Spleen (tissue), 7 donors: ENCODE results near the gene PLEKHD1.

ENCODE experiments used
- POLR2A ChIP-seq, 3 donors: fragments of 450-650 bp; IDR thresholded peaks; one replicate each; pipeline ENCODE4 v1.5.1; 2017; ENCODE audit warnings: antibody characterized with exemption in 3 of 3, mild to moderate bottlenecking in 1 of 3
- POLR2AphosphoS5 ChIP-seq, 3 donors: sonication (generic); formaldehyde crosslinking; IDR thresholded peaks; one replicate each; pipeline ENCODE4 v1.5.1; 2017; ENCODE audit warnings: antibody characterized with exemption in 3 of 3
- TF ChIP-seq, protein P1 (sequence below), 11 experiments: fragments of 200-600 bp in 7 of 11; fragments of 450-650 bp in 4 of 11; sonication (generic) in 4 of 11; IDR thresholded peaks in 8 of 11; conservative IDR thresholded peaks in 3 of 11; 1 replicate in 7 of 11; 2 replicates in 4 of 11; pipeline versions ENCODE4 v1.4.0 to v1.8.0; 2016 to 2021; ENCODE audit warnings: antibody characterized with exemption in 11 of 11, inconsistent platforms in 4 of 11, mild to moderate bottlenecking in 1 of 11
- donor health status: DM: no; HTN: no; CAD: no; lungs with moderate emphysema.
- donor health status: DM: no; HTN: no; CAD: no.
- donor health status: DM: no; HTN: no; CAD: no.

DNA sequence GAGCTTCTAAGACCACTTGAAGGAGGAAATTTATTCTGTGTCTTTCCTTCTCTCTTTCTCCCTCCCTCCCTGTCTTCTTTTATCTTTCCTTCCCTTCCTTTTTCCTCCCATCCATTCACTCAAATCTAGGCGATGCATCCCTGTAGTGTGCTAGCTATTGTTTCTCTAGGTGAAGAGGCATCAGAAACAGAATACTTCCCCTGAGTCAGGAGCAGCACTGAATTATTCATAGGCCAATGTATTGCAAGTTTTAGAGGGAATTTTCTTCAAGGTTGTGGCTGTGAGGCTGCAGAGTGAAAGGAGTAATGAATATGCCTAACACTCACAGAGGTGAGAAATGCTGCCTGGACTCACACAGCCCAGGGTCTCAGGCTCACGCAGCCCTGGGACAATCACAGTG lies 67.0 kb downstream of the PLEKHD1 start:
- TF ChIP-seq, protein P1, sequence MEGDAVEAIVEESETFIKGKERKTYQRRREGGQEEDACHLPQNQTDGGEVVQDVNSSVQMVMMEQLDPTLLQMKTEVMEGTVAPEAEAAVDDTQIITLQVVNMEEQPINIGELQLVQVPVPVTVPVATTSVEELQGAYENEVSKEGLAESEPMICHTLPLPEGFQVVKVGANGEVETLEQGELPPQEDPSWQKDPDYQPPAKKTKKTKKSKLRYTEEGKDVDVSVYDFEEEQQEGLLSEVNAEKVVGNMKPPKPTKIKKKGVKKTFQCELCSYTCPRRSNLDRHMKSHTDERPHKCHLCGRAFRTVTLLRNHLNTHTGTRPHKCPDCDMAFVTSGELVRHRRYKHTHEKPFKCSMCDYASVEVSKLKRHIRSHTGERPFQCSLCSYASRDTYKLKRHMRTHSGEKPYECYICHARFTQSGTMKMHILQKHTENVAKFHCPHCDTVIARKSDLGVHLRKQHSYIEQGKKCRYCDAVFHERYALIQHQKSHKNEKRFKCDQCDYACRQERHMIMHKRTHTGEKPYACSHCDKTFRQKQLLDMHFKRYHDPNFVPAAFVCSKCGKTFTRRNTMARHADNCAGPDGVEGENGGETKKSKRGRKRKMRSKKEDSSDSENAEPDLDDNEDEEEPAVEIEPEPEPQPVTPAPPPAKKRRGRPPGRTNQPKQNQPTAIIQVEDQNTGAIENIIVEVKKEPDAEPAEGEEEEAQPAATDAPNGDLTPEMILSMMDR (IDR thresholded peaks at IDR 0.05 in 8 of 11, conservative IDR thresholded peaks at IDR 0.05 in 3 of 11) = no peak
- TF ChIP-seq POLR2A (IDR thresholded peaks at IDR 0.05) (no peak), POLR2AphosphoS5 (IDR thresholded peaks at IDR 0.05) (no peak)
